Activated CD4-positive, alpha-beta T cell treated with anti-CD3 and anti-CD28 coated beads, Interleukin-2, amount 50 U/mL, for 16 hours (primary cell): ENCODE data around the gene CACHD1.
"Not testable (repeated sequence)": the region's sequence is repeated elsewhere in the genome, so short reads cannot be mapped to it uniquely, and the experiment has no call there.

Experiments used
- DNase-seq: peaks from one replicate; pipeline ENCODE4 v3.0.0-alpha.2; 2020

The CACHD1 gene

GRCh38 chr1:64715186-64715585 is 245.3 kb downstream of the CACHD1 start:
- no peak for DNase-seq

GRCh38 chr1:64721135-64721534 is 251.2 kb downstream of the CACHD1 start:
- DNase-seq, result no peak

- no peak for DNase-seq
These were observed 251.7 kb downstream of the CACHD1 start for GRCh38 chr1:64721576-64722145.

- DNase-seq, result no peak
These were observed 257.9 kb downstream of the CACHD1 start for GRCh38 chr1:64727861-64728260.

- no peak for DNase-seq
These were observed 263.8 kb downstream of the CACHD1 start for GRCh38 chr1:64733581-64734286.

GRCh38 chr1:64734287-64734652 is 264.3 kb downstream of the CACHD1 start:
- no peak for DNase-seq

- not testable (repeated sequence) for DNase-seq
These were observed 270.8 kb downstream of the CACHD1 start for GRCh38 chr1:64740687-64741086.
